Activated CD4-positive, alpha-beta T cell treated with anti-CD3 and anti-CD28 coated beads, Interleukin-2, Interleukin-4, amounts not matched to agents 100 ng/mL and 50 ng/mL, durations not matched to agents 16 hours and 8 hours (primary cell): Measurements from ENCODE around the gene R3HDM1.
A peak's percentile ranks its signal among the peaks of the same experiment; 100 is the strongest.
"Not testable (repeated sequence)": the region's sequence is repeated elsewhere in the genome, so short reads cannot be mapped to it uniquely, and the experiment has no call there.

ENCODE experiments used
- DNase-seq: peaks from one replicate; pipeline ENCODE4 v3.0.0-alpha.2; 2020; ENCODE audit warnings: low spot score

R3HDM1 gene

GRCh38 chr2:135709992-135710391 is 178.7 kb downstream of the R3HDM1 start:
- peak; percentile 71 for DNase-seq

GRCh38 chr2:135715086-135715485 is 183.8 kb downstream of the R3HDM1 start:
- DNase-seq: not testable (repeated sequence)

- DNase-seq: no peak
These were observed 196.9 kb downstream of the R3HDM1 start for GRCh38 chr2:135728064-135728743.

GRCh38 chr2:135732561-135732960 is 201.3 kb downstream of the R3HDM1 start:
- DNase-seq: no peak

- DNase-seq: no peak
These were observed 201.8 kb downstream of the R3HDM1 start for GRCh38 chr2:135733045-135733444.

DNA sequence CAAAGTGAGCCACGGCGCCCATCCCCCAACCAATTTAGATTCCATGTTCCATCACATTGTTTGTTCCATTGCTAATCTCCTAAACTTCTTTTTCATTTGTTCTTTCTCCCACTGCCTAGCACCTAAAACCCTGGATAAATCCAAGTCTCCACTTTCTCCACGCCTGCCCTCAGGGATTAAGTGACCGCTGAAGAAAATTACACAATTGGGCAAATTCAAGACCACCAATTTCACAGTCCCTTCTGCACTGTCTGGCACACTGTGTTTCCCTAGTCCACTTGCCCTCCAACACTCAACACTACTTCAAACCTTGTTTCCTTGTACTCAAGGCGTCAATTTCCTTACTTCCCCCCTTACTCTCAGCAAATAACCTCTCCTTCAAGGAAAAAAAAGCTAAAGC is 205.3 kb downstream of the R3HDM1 start:
- DNase-seq: no peak

GRCh38 chr2:135740206-135740605 is 208.9 kb downstream of the R3HDM1 start:
- DNase-seq: no peak

- no peak for DNase-seq
These were observed 209.7 kb downstream of the R3HDM1 start for GRCh38 chr2:135741043-135741394.

GRCh38 chr2:135741395-135742324 is 210.4 kb downstream of the R3HDM1 start, which contains the start of gene UBXN4:
Gene UBXN4 (plus strand): TSS chr2:135741855. CDS start chr2:135741930, 75 bp downstream.
- peak; percentile 99 for DNase-seq

DNA sequence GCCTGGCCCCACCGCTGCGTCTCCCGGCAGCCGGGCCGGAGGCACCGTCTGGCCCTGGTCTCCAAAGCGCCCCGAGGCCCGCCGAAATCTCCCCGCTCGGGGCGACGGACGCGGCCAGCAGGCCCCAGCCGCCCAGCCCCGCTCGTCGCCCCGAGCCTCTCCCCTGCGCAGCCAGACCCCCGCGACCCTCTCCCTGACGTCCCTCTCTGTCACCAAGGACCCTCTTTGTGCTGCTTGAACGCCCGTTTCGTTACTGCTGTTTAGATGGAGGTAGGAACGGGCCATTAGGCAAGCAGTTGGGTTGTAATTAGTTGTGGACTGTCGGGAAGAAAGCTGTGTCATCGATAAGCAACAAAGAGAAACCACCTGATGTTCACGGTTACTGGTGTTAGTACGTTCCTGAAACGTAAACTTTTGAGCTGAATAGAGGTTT is 211.1 kb downstream of the R3HDM1 start:
- peak; percentile 50 for DNase-seq

DNA sequence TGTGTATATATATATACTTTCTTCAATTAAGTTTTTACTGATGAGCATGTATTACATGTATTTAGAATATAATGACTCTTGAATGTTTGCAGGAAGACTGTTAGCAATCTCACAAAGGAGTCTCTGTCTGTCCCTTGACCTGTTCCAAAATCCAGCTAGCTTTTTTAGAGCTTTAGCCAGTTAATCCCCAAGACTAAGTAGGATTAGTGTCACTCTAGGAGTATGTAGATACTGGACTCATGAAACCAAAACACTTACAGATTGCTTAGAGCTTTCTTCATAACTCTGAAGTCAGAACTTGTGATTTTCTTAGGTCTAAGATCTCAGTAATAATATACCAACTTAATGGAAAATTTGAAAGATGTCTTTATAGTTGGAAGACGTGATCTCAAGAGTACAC is 212.6 kb downstream of the R3HDM1 start:
- DNase-seq: no peak

- DNase-seq: peak; percentile 38
These were observed 213.6 kb downstream of the R3HDM1 start for GRCh38 chr2:135744760-135745314.

- no peak for DNase-seq
These were observed 214.3 kb downstream of the R3HDM1 start for GRCh38 chr2:135745545-135745944.

DNA sequence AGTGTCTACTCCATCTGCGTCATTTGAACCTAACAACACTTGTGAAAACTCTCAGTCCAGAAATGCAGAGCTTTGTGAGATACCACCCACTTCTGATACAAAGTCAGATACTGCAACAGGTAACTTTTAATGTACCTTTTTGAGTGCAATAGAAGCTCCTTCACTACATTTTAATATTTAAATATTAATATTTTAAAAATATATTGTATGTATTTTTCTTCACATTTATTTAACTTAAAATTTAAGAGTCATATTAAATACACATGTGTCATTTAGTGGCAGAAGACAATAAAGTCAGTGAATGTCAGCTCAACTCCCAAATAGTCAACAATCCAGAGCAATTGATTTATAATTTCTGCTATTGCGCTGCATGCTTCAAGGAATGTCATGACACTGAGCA is 224.3 kb downstream of the R3HDM1 start:
- DNase-seq: no peak

GRCh38 chr2:135756692-135757091 is 225.4 kb downstream of the R3HDM1 start:
- DNase-seq: no peak

DNA sequence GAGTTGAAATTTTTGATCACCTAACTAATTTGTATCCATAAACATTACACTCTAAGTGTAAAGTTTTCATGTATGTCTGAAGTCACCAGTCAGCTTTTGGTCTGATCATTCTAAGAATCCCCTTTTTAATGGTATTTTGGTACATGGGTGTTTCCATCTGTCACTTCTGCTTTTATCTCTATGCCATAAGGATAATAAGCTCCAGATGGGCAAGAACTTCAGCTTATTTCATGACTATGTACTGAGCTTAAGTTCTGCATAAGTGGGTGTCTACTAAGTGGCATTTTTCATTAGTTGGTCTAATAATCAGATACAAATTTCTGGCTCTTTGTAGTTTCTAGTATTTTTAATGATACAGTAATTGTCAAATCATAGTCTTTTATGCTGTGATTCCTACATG is 230.7 kb downstream of the R3HDM1 start:
- DNase-seq: no peak

GRCh38 chr2:135762530-135762929 is 231.2 kb downstream of the R3HDM1 start:
- DNase-seq: no peak

- no peak for DNase-seq
These were observed 237.6 kb downstream of the R3HDM1 start for GRCh38 chr2:135768863-135769262.

DNA sequence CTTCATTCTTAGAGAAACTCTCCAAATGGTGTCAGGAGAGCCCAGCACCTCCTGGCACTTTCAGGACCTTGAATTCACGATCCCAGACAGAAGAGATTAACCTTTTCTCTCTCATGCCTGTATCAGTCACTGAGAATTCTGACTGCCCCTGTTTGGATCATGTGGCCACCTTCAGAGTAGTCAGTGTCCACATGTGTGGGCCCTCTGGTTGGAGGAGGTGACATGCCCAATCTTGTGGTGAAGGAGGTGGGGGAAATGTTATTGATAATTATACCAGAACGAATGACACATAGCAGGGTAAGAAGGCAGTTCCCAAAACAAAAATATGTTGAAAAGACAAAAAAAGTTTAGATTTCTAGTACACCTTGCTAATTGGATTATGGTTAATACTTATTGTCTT is 242.0 kb downstream of the R3HDM1 start:
- no peak for DNase-seq

GRCh38 chr2:135773917-135774316 is 242.6 kb downstream of the R3HDM1 start:
- DNase-seq: no peak
